Medulla oblongata (tissue), 1 donor: ENCODE data around the gene PPFIA2.
A peak's percentile ranks its signal among the peaks of the same experiment; 100 is the strongest.

Experiments
- DNase-seq: peaks from one replicate; pipeline ENCODE4 v3.0.0-alpha.2; 2015; ENCODE audit errors: extremely low spot score

PPFIA2 gene

GRCh38 chr12:81354327-81354932 lies 404.7 kb downstream of the PPFIA2 start:
- no peak for DNase-seq

- DNase-seq = no peak
Measured at GRCh38 chr12:81350309-81350708, 408.8 kb downstream of the PPFIA2 start.

GRCh38 chr12:81347404-81347803 lies 411.7 kb downstream of the PPFIA2 start:
- DNase-seq = no peak

- DNase-seq = no peak
Measured at GRCh38 chr12:81340910-81341309, 418.2 kb downstream of the PPFIA2 start.

GRCh38 chr12:81339071-81339470 lies 420.1 kb downstream of the PPFIA2 start:
- peak; percentile 51 for DNase-seq

GRCh38 chr12:81337886-81338285 lies 421.3 kb downstream of the PPFIA2 start:
- DNase-seq = no peak

- DNase-seq = no peak
Measured at GRCh38 chr12:81333812-81334211, 425.3 kb downstream of the PPFIA2 start.

GRCh38 chr12:81332054-81332453 lies 427.1 kb downstream of the PPFIA2 start:
- DNase-seq = peak; percentile 30

- peak; percentile 78 for DNase-seq
Measured at GRCh38 chr12:81330480-81330879, 428.7 kb downstream of the PPFIA2 start.

GRCh38 chr12:81329085-81329484 lies 430.1 kb downstream of the PPFIA2 start:
- DNase-seq = no peak

GRCh38 chr12:81327425-81327824 lies 431.7 kb downstream of the PPFIA2 start:
- no peak for DNase-seq

GRCh38 chr12:81325086-81325485 lies 434.1 kb downstream of the PPFIA2 start:
- DNase-seq = no peak

- DNase-seq = no peak
Measured at GRCh38 chr12:81314903-81315531, 444.1 kb downstream of the PPFIA2 start.

GRCh38 chr12:81303935-81304334 lies 455.2 kb downstream of the PPFIA2 start:
- DNase-seq = no peak

- no peak for DNase-seq
Measured at GRCh38 chr12:81300454-81300853, 458.7 kb downstream of the PPFIA2 start.

- DNase-seq = no peak
Measured at GRCh38 chr12:81297601-81298000, 461.5 kb downstream of the PPFIA2 start.

GRCh38 chr12:81296556-81297305 lies 462.4 kb downstream of the PPFIA2 start:
- no peak for DNase-seq

GRCh38 chr12:81295251-81295650 lies 463.9 kb downstream of the PPFIA2 start:
- DNase-seq = no peak

- DNase-seq = peak; percentile 18
Measured at GRCh38 chr12:81294325-81295190, 464.6 kb downstream of the PPFIA2 start.

- DNase-seq = no peak
Measured at GRCh38 chr12:81288651-81289050, 470.5 kb downstream of the PPFIA2 start.

- DNase-seq = no peak
Measured at GRCh38 chr12:81284137-81284536, 475.0 kb downstream of the PPFIA2 start.
